ENCODE results near the gene RBM42.

RBM42 gene

GRCh38 chr19:35621708-35622107 is 7.1 kb upstream of the RBM42 start:
- no peak for DNase-seq (ENCODE audit: low read depth in 3 of 3)

DNA sequence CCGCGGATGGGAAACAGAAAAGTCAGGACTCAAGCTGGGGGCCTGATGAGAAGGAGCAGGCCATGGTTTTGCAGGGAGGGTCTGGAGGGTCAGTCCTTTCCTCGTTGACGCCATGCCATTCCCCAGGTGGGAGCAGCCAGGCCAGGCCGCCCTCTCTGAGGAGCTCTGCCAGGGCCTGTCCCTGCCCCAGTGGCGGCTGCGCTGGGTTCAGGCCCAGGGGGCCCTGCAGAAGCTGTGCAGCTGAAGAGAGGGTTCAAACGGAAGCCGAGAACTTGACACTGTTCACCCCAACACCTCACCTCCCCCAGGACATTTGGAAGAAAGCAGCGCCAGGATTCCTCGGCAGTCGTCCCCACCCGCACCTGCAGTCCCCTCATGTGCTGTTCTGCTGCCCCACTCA is 6.1 kb upstream of the RBM42 start:
- no peak for DNase-seq (ENCODE audit: low read depth in 3 of 3)

GRCh38 chr19:35623327-35624010 is 5.4 kb upstream of the RBM42 start:
- DNase-seq (ENCODE audit: low read depth in 3 of 3) = no peak

DNA sequence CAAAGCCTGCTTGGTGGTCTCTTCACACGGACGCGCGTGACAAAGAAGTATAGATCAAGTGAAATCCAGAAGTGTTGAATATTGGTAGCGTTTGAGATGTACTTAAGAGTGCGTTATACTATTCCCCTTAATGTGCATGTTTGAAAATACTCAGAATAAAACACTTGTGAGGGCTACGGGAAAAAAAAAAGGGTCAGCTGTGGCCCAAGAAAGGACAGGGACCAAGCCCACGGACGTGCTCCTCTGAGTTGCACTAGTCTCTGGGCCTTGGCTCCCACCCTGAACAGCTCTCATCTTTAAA is 622 bp upstream of the RBM42 start:
- no peak for DNase-seq (ENCODE audit: low read depth in 3 of 3)

DNA sequence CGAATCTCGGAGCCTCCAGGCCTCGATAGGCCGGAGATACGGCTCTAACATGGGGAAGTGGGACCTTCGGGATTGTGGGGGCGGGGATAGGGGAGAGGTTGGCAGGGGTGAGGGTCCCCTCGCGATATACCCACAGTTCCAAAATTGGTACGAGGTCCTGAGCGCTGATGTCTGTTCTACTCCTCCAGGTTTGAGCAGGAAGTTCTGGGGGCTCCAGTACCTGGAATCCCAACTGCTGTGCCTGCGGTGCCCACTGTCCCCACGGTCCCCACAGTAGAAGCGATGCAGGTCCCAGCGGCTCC is 447 bp downstream of the RBM42 start:
- DNase-seq (ENCODE audit: low read depth in 3 of 3) = no peak

DNA sequence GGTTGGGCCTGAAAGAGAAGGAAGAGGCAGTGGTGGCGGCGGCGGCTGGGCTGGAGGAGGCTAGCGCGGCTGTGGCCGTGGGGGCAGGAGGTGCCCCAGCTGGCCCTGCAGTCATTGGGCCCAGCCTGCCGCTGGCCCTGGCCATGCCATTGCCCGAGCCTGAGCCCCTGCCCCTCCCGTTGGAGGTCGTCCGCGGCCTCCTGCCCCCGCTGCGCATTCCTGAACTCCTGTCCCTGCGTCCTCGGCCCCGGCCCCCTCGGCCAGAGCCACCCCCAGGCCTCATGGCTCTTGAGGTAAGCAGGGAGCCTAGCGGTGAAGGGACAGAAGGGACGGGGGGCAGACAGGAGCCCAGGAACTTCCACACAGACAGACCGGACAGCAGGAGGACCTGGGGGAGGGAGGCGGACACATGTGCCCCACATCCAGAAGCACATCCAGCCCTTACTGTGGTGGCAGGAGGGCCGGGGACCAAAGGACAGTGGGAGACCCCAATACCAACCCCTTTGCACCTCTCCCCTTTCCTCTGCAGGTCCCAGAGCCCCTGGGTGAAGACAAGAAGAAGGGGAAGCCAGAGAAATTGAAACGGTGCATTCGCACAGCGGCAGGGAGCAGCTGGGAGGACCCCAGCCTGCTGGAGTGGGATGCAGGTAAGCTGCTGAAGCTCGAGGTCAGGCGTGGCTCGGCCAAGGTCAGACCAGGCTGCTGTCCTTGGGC is 5.0 kb downstream of the RBM42 start:
- DNase-seq (ENCODE audit: low read depth in 3 of 3) = no peak

GRCh38 chr19:35636651-35637050 is 7.8 kb downstream of the RBM42 start:
- DNase-seq (ENCODE audit: low read depth in 3 of 3) = no peak

DNA sequence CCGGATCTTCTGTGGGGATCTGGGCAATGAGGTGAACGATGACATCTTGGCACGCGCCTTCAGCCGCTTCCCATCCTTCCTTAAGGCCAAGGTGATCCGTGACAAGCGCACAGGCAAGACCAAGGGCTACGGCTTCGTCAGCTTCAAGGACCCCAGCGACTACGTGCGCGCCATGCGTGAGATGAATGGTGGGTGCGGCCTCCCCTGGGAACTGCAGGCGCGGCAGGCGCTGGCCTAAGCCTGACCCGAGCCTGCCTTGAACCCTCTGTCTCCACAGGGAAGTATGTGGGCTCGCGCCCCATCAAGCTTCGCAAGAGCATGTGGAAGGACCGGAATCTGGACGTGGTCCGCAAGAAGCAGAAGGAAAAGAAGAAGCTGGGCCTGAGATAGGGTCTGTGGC is 8.3 kb downstream of the RBM42 start:
- no peak for DNase-seq (ENCODE audit: low read depth in 3 of 3)

DNA sequence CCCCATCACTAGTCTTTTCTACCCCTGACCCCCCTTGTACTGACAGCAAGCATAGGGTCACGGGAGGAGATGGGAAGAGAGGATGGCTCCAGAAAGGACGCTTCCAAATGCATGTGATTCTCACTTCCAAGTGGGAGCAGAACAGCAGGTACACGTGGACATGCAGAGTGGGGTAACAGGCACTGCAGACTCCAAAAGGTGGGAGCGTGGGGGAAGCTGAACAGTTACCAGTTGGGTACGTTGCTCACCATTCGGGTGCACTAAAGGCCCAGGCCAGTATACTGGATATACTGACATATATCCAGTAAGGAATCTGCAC is 10.4 kb downstream of the RBM42 start:
- no peak for DNase-seq (ENCODE audit: low read depth in 3 of 3)

DNA sequence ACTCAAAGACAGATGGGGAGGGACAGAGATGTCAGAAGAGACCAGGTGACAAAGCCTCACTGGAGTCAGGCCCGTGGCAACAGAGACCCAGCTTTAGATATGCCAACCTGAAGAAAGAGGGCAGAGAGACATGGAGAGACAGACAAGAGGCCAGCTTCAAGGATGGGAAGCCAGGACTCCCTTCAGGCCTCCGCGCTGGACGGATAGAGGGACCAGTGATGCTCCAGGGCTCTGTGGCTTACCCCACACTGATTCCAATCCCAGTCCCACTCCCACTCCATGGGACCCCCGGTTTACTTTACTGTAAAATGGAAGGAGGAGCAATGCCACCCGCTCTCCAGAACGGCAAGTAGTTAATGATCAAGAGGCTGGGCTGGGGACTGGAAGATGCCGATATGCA is 11.0 kb downstream of the RBM42 start:
- DNase-seq (ENCODE audit: low read depth in 3 of 3) = no peak

GRCh38 chr19:35641515-35642151 is 12.8 kb downstream of the RBM42 start, which contains the start of gene ETV2:
Gene ETV2, plus strand, starts transcription at chr19:35641745. Its CDS starts 716 bp downstream, at chr19:35642461.
- DNase-seq (ENCODE audit: low read depth in 3 of 3) = no peak

- DNase-seq (ENCODE audit: low read depth in 3 of 3) = no peak
Measured at GRCh38 chr19:35642312-35642711, 13.5 kb downstream of the RBM42 start.

GRCh38 chr19:35642798-35643254 is 14.0 kb downstream of the RBM42 start:
- no peak for DNase-seq (ENCODE audit: low read depth in 3 of 3)

DNA sequence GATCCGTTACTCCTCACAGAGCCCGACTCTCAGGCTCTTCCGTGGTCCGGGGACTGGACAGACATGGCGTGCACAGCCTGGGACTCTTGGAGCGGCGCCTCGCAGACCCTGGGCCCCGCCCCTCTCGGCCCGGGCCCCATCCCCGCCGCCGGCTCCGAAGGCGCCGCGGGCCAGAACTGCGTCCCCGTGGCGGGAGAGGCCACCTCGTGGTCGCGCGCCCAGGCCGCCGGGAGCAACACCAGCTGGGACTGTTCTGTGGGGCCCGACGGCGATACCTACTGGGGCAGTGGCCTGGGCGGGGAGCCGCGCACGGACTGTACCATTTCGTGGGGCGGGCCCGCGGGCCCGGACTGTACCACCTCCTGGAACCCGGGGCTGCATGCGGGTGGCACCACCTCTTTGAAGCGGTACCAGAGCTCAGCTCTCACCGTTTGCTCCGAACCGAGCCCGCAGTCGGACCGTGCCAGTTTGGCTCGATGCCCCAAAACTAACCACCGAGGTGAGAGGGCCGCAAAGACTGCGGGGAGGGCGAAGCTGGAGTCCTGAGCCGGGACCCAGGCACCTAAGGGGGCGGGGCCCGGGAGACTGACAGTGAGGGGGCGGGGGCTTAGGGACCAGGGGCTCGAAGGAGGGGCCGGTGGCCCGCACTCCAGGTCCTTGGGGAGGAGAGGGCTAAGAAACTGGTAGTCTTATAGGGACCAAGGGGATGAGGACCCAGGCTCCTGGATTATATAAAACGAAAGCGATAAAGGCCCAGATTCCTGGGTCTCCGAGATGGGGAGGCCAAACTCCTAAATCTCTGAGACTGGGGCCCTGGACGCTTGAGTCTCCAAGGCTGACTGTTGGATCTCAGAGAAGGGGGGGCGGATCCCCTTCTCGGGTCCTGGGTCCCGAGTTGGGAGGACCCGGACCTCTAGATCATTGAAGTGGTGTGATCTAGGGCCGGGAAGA is 14.7 kb downstream of the RBM42 start:
- DNase-seq (ENCODE audit: low read depth in 3 of 3) = peak; percentile 57 to 86 (median 62)

GRCh38 chr19:35644206-35644986 is 15.6 kb downstream of the RBM42 start:
- peak; percentile 92 to 98 (median 95) for DNase-seq (ENCODE audit: low read depth in 3 of 3)

DNA sequence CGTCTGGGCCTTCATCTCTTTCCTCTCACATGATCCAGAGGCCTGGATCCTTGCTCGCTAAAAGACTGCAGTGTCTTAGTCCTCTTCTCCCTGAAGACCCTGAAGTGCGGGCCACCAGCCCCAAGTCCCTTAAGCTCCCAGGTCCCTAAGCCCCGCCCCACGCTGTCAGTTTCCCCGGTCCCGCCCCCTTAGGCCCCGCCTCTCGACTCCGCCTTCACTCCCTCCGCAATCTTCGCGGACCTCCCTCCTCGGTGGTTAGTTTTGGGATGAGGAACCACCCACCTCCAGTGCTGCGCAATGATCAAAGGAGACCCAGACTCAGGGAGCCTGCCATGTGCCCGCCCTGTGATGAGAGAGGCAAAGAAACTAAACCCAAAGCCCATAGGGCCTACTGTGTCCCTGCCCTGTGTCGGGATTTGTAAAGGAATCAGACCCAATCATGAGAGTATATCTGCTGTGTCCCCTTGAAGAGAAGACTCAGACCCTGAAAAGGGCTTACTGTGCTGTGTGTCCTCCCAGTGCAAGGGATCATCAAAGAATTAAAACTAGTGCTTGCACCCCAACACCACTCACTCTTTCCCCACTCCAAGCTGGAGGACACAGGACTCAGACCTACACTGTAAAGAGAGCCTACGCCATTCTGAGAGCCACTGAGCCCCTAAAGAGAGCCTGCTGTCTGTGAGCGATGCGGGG is 16.3 kb downstream of the RBM42 start:
- peak; percentile 75 to 95 (median 77) for DNase-seq (ENCODE audit: low read depth in 3 of 3)

- no peak for DNase-seq (ENCODE audit: low read depth in 3 of 3)
Measured at GRCh38 chr19:35645680-35646511, 17.1 kb downstream of the RBM42 start.

- DNase-seq (ENCODE audit: low read depth in 3 of 3) = peak; percentile 84 to 92 (median 89)
Measured at GRCh38 chr19:35648017-35648961, 19.5 kb downstream of the RBM42 start, which contains the start of gene COX6B1. Gene COX6B1, plus strand, starts transcription at chr19:35648323. Its CDS starts 2,921 bp downstream, at chr19:35651244.

- no peak for DNase-seq (ENCODE audit: low read depth in 3 of 3)
Measured at GRCh38 chr19:35650581-35650980, 21.7 kb downstream of the RBM42 start.

Data from stimulated activated CD4-positive, alpha-beta T cell treated with anti-CD3 and anti-CD28 coated beads, TNF-alpha, amount 100 ng/mL, for 48 hours (primary cell).